D721Med (cell line): ENCODE results near the gene CLEC4G.

Experiments
- DNase-seq: peaks from one replicate; pipeline ENCODE4 v3.0.0; 2011; ENCODE audit warnings: low spot score; ENCODE audit not compliant: insufficient read length
- FAIRE-seq: peaks from 2 replicates; lab custom pipeline; 2011; peaks lifted over from hg19 to GRCh38; lab: Jason Lieb, UNC
- CTCF ChIP-seq: IDR thresholded peaks from 2 replicates; pipeline ENCODE4 v1.5.1; 2012; ENCODE audit warnings: mild to moderate bottlenecking, control low read depth; ENCODE audit not compliant: insufficient read depth; ENCODE audit errors: missing control alignments

The CLEC4G gene

GRCh38 chr19:7678971-7679751 lies 52.7 kb downstream of the CLEC4G start:
- peak; percentile 59 for DNase-seq
- no peak for FAIRE-seq
- peak; percentile 64 for TF ChIP-seq CTCF
